ENCODE data around the gene YES1. TPM values are rescaled to one million over a fixed set of nuclear protein-coding genes. Genes with fewer than 3 reads are reported as not detected.
A peak's percentile ranks its signal among the peaks of the same experiment; 100 is the strongest.
"Not testable (repeated sequence)": the region's sequence is repeated elsewhere in the genome, so short reads cannot be mapped to it uniquely, and the experiment has no call there.

The YES1 gene
- total RNA-seq, 1 experiment from 2014 or later = 81.7 TPM

GRCh38 chr18:685438-685837 lies 126.6 kb downstream of the YES1 start:
- no peaks in the 10 kb centered on the region for H3K27me3 Mint-ChIP-seq (ENCODE audit: insufficient read depth, unreplicated experiment)
- H3K9me3 Mint-ChIP-seq (ENCODE audit: unreplicated experiment) = no peaks in the 10 kb centered on the region

GRCh38 chr18:683531-683930 lies 128.5 kb downstream of the YES1 start:
- Mint-ChIP-seq H3K9me3 (ENCODE audit: unreplicated experiment) (no peaks in the 10 kb centered on the region), H3K27me3 (ENCODE audit: insufficient read depth, unreplicated experiment) (no peaks in the 10 kb centered on the region), H3K36me3 (ENCODE audit: insufficient read depth, unreplicated experiment) (peaks cover 88% of the 10 kb centered on the region), H3K4me1 (ENCODE audit: insufficient read depth, unreplicated experiment) (peaks cover 6% of the 10 kb centered on the region), H3K27ac (ENCODE audit: low read depth, unreplicated experiment) (no peak overlapping the region), H3K4me3 (ENCODE audit: unreplicated experiment) (no peak overlapping the region)
- ChIA-PET POLR2A (interaction anchor here (0.9 kb wide), 2 partner anchors 10 to 48 kb away, joined by 3 read pairs; no protein-coding TSS in a partner anchor), CTCF (interaction anchor here (1.0 to 1.1 kb wide), 2 partner anchors 16 to 156 kb away, joined by 3 read pairs; no protein-coding TSS in a partner anchor)
- no TSS peak for BruUV-seq (replicated peaks)
- intact Hi-C loops (cut with micrococcal nuclease) = no loop called here
- DNase-seq (ENCODE audit: unreplicated experiment) = no peak
- no peak for TF ChIP-seq CTCF (IDR thresholded peaks at IDR 0.05; ENCODE audit: unreplicated experiment)

More at GRCh38 chr18:685438-685837, 126.6 kb downstream of the YES1 start:
- Mint-ChIP-seq H3K4me1 (ENCODE audit: insufficient read depth, unreplicated experiment) (peaks cover 6% of the 10 kb centered on the region), H3K4me3 (ENCODE audit: unreplicated experiment) (no peak overlapping the region), H3K36me3 (ENCODE audit: insufficient read depth, unreplicated experiment) (peaks cover 87% of the 10 kb centered on the region), H3K27ac (ENCODE audit: low read depth, unreplicated experiment) (no peak overlapping the region)
- no peak for TF ChIP-seq CTCF (IDR thresholded peaks at IDR 0.05; ENCODE audit: unreplicated experiment)
- no peak for DNase-seq (ENCODE audit: unreplicated experiment)
- ChIA-PET POLR2A (interaction anchor here (1.8 kb wide), 1 partner anchor 17 kb away, joined by 5 read pairs; no protein-coding TSS in a partner anchor), CTCF (interaction anchor here (0.6 to 1.5 kb wide), 5 partner anchors 50 to 154 kb away, joined by 3 to 8 read pairs (median 3); no protein-coding TSS in a partner anchor)
- intact Hi-C loops (cut with micrococcal nuclease) = no loop called here
- BruUV-seq (replicated peaks) = no TSS peak

- intact Hi-C loops (cut with micrococcal nuclease) = no loop called here
- DNase-seq (ENCODE audit: unreplicated experiment) = no peak
- BruUV-seq (replicated peaks) = no TSS peak
- Mint-ChIP-seq H3K27me3 (ENCODE audit: insufficient read depth, unreplicated experiment) (no peaks in the 10 kb centered on the region), H3K36me3 (ENCODE audit: insufficient read depth, unreplicated experiment) (peaks cover 87% of the 10 kb centered on the region), H3K4me3 (ENCODE audit: unreplicated experiment) (no peak overlapping the region), H3K9me3 (ENCODE audit: unreplicated experiment) (no peaks in the 10 kb centered on the region), H3K27ac (ENCODE audit: low read depth, unreplicated experiment) (no peak overlapping the region), H3K4me1 (ENCODE audit: insufficient read depth, unreplicated experiment) (peaks cover 6% of the 10 kb centered on the region)
- ChIA-PET CTCF (interaction anchor here (0.6 to 1.1 kb wide), 3 partner anchors 11 to 1556 kb away, joined by 3 to 4 read pairs (median 3); no protein-coding TSS in a partner anchor), POLR2A (interaction anchor here (0.9 kb wide), 2 partner anchors 9 to 48 kb away, joined by 3 read pairs; no protein-coding TSS in a partner anchor)
- TF ChIP-seq CTCF (IDR thresholded peaks at IDR 0.05; ENCODE audit: unreplicated experiment) = no peak
Observed at GRCh38 chr18:682833-683232, 129.2 kb downstream of the YES1 start.

GRCh38 chr18:682416-682815 lies 129.6 kb downstream of the YES1 start:
- POLR2A ChIA-PET = interaction anchor here (0.9 kb wide), 1 partner anchor 47 kb away, joined by 3 read pairs; no protein-coding TSS in a partner anchor
- H3K27ac Mint-ChIP-seq (ENCODE audit: low read depth, unreplicated experiment) = peak overlapping the region; percentile 16
- H3K27me3 Mint-ChIP-seq (ENCODE audit: insufficient read depth, unreplicated experiment); H3K4me1 Mint-ChIP-seq (ENCODE audit: insufficient read depth, unreplicated experiment); BruUV-seq (replicated peaks); DNase-seq (ENCODE audit: unreplicated experiment); H3K4me3 Mint-ChIP-seq (ENCODE audit: unreplicated experiment); H3K9me3 Mint-ChIP-seq (ENCODE audit: unreplicated experiment); intact Hi-C loops (cut with micrococcal nuclease): not testable (repeated sequence)
- H3K36me3 Mint-ChIP-seq (ENCODE audit: insufficient read depth, unreplicated experiment) = peaks cover 91% of the 10 kb centered on the region
- CTCF ChIA-PET = interaction anchor here (0.6 to 1.1 kb wide), 4 partner anchors 8 to 1556 kb away, joined by 3 to 4 read pairs (median 3); no protein-coding TSS in a partner anchor
